Coronary artery (tissue), 2 donors: Measurements from ENCODE around the gene LENG1.
A peak's percentile ranks its signal among the peaks of the same experiment; 100 is the strongest.

Source experiments
- DNase-seq: peaks from one replicate; pipeline ENCODE4 v3.0.0-alpha.2; 2017; ENCODE audit warnings: low spot score
- H3K27ac ChIP-seq, 2 donors: fragments of 200-600 bp; sonication (generic); one replicate each; pipeline ENCODE4 v1.5.1; 2016 to 2019
- H3K4me3 ChIP-seq: fragments of 200-600 bp; sonication (generic); 2 replicates; pipeline ENCODE4 v1.5.1; 2016; ENCODE audit warnings: mild to moderate bottlenecking, moderate library complexity
- CTCF ChIP-seq: fragments of 200-600 bp; sonication (generic); IDR thresholded peaks from one replicate; pipeline ENCODE4 v1.5.1; 2019; ENCODE audit warnings: antibody characterized with exemption

The LENG1 gene

DNA sequence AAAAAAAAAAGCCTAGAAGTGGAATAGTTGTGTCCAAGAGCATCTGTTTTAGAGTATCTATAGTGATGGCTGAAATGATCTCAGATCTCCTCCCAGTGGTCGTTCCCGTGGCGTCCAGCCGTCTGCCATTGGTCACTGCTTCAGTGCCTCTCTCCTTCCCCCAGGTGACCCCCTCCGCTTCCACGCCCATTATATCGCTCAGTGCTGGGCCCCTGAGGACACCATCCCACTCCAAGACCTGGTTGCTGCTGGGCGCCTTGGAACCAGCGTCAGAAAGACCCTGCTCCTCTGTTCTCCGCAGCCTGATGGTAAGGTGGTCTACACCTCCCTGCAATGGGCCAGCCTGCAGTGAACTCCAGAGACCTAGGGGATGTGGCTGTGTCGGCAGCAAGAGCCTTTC is 33.5 kb upstream of the LENG1 start:
- no peak for TF ChIP-seq CTCF
- Histone ChIP-seq H3K27ac (no peak overlapping the region), H3K4me3 (no peak overlapping the region)
- DNase-seq, result no peak

- H3K4me3 ChIP-seq, result peak overlapping the region; percentile 94
- H3K27ac ChIP-seq, result peak overlapping the region; percentile 95 to 99
- no peak for TF ChIP-seq CTCF
- DNase-seq, result no peak
These were observed 32.4 kb upstream of the LENG1 start for GRCh38 chr19:54191811-54192453.

GRCh38 chr19:54191011-54191810 is 31.7 kb upstream of the LENG1 start, which contains the start of gene TSEN34:
TSEN34 (plus strand) TSS chr19:54191308; CDS start chr19:54191365, 57 bp downstream.
- DNase-seq, result peak; percentile 86
- Histone ChIP-seq H3K4me3 (peak within 1 kb of the TSS; percentile 94), H3K27ac (peak within 1 kb of the TSS; percentile 95 to 99)
- no peak for TF ChIP-seq CTCF

- peak; percentile 100 for DNase-seq
- TF ChIP-seq CTCF, result no peak
- H3K27ac ChIP-seq, result peak overlapping the region; percentile 95 to 99
- H3K4me3 ChIP-seq, result peak overlapping the region; percentile 94
These were observed 31.0 kb upstream of the LENG1 start for GRCh38 chr19:54190503-54191010.

GRCh38 chr19:54189735-54190502 is 30.4 kb upstream of the LENG1 start:
- peak; percentile 100 for DNase-seq
- TF ChIP-seq CTCF, result no peak
- H3K4me3 ChIP-seq, result peak overlapping the region; percentile 94
- peak overlapping the region; percentile 95 to 99 for H3K27ac ChIP-seq

- H3K27ac ChIP-seq, result peak within 1 kb of the TSS; percentile 95 to 99
These were observed 29.7 kb upstream of the LENG1 start, which contains the start of gene MBOAT7 for GRCh38 chr19:54189145-54189734. MBOAT7 (minus strand) TSS chr19:54189580; CDS start chr19:54188508, 1,072 bp downstream.

More at GRCh38 chr19:54189145-54189734, 29.7 kb upstream of the LENG1 start, which contains the start of gene MBOAT7:
- peak within 1 kb of the TSS; percentile 94 for H3K4me3 ChIP-seq
- DNase-seq, result no peak
- no peak for TF ChIP-seq CTCF
